KOPT-K1 (cell line): ENCODE data around the gene ELOVL6.
"Not testable (repeated sequence)": the region's sequence is repeated elsewhere in the genome, so short reads cannot be mapped to it uniquely, and the experiment has no call there.

Source experiments
- H3K27ac ChIP-seq: fragments of 200-600 bp; sonication (generic); 2 replicates; pipeline ENCODE4 v1.5.1; 2016; ENCODE audit warnings: antibody characterized with exemption, mild to moderate bottlenecking, low read depth, low read length; ENCODE audit not compliant: poor library complexity, severe bottlenecking
- H3K36me3 ChIP-seq: fragments of 200-600 bp; sonication (generic); 2 replicates; pipeline ENCODE4 v1.5.1; 2017; ENCODE audit warnings: antibody characterized with exemption, mild to moderate bottlenecking, low read length, moderate library complexity; ENCODE audit not compliant: insufficient read depth
- H3K9me3 ChIP-seq: fragments of 200-600 bp; sonication (generic); 2 replicates; pipeline ENCODE4 v1.5.1; 2017; ENCODE audit warnings: antibody characterized with exemption, low read length, mild to moderate bottlenecking; ENCODE audit not compliant: insufficient read depth, poor library complexity, severe bottlenecking

Gene ELOVL6

DNA sequence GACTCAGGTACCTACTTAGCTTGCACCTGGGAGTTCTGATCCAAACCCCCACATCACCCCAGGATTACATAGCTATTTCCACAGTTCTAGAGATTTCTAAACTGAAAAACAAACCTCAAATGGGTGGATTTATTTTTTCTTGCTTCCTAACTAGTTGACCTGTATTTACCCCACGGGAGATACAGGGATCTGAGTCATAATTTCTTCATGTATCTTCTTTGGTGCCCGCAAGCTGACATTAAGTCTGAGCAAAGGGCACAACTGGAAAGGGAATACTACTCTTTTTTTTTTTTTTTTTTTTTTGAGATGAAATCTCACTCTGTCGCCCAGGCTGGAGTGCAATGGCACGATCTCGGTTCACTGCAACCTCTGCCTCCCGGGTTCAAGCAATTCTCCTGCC, 10.0 kb upstream of the ELOVL6 start:
- Histone ChIP-seq H3K27ac (no peak overlapping the region), H3K9me3 (no peaks in the 10 kb centered on the region), H3K36me3 (no peaks in the 10 kb centered on the region)

GRCh38 chr4:110207233-110207632, 8.8 kb upstream of the ELOVL6 start:
- H3K27ac ChIP-seq, result no peak overlapping the region
- H3K36me3 ChIP-seq, result no peaks in the 10 kb centered on the region
- H3K9me3 ChIP-seq, result no peaks in the 10 kb centered on the region

- Histone ChIP-seq H3K9me3 (no peaks in the 10 kb centered on the region), H3K27ac (no peak overlapping the region), H3K36me3 (no peaks in the 10 kb centered on the region)
Measured at GRCh38 chr4:110202024-110202423, 3.6 kb upstream of the ELOVL6 start.

DNA sequence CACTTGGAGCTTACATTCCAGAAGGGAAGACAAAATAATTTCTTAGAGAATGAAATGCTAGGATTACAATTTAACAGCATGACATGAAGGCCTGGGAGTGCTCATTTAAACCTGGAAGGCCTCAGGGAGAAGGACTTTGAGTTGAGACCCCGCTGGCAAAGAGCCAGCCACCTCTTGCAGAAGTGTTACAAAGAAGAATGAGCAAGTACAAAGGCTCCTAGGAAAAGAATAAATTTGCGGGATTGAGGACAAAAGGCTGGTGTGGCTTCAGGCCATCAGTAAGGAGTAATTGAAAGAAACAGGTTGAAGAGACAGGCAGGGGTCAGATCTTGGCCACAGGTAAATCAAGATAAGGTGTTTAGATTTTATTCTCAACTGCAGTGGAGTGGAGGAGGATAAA, 3.1 kb upstream of the ELOVL6 start:
- Histone ChIP-seq H3K27ac (no peak overlapping the region), H3K9me3 (no peaks in the 10 kb centered on the region), H3K36me3 (no peaks in the 10 kb centered on the region)

DNA sequence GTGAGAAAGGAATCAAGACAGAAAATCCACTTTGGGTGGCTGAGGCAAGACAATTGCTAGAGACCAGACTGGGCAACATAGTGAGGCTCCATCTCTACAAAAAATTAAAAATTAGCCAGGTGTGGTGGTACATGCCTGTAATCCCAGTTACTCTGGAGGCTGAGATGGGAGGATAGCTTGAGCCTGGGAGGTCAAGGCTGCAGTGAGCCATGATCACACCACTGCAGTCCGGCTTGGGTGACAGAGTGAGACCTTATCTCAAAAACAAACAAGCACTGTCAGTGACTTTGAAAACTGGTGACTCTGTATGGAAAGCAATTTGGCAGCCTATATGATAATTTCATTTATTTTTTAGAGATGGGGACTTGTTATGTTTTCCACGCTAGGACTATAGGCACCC, 2.3 kb upstream of the ELOVL6 start:
- no peak overlapping the region for H3K27ac ChIP-seq
- no peaks in the 10 kb centered on the region for H3K36me3 ChIP-seq
- no peaks in the 10 kb centered on the region for H3K9me3 ChIP-seq

GRCh38 chr4:110198049-110198434, 373 bp downstream of the ELOVL6 start:
- Histone ChIP-seq H3K36me3 (no peaks in the 10 kb centered on the region), H3K27ac (peak overlapping the region; percentile 93), H3K9me3 (no peaks in the 10 kb centered on the region)

DNA sequence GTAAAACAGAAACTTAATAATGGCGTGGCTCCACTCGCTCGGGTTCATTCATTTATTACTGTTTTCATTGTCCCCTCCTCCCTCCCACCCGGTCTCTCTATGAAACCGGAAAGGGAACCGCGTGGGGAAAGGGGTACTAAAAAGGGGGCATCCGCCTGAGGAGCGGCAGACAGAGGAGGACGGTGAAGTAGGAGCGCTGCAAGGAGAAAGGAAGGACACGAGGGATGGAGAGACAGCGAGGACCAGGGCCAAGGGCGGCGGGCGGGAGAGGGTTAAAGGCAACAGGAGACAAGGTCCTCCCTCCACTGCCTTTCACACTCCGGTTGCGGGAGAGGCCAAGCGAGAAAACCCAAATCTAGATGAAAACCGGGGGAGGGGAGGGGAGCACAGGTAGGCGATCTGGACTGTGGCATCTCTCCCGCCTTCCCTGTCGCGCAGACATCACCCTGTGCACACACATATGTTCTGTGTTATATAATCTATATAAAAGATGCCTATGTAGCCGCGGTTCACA, 829 bp downstream of the ELOVL6 start:
- Histone ChIP-seq H3K9me3 (no peaks in the 10 kb centered on the region), H3K36me3 (no peaks in the 10 kb centered on the region), H3K27ac (peak overlapping the region; percentile 93)

GRCh38 chr4:110196871-110197528, 1.4 kb downstream of the ELOVL6 start:
- H3K27ac ChIP-seq, result peak overlapping the region; percentile 93
- H3K9me3 ChIP-seq, result no peaks in the 10 kb centered on the region
- no peaks in the 10 kb centered on the region for H3K36me3 ChIP-seq

GRCh38 chr4:110196206-110196870, 2.1 kb downstream of the ELOVL6 start:
- Histone ChIP-seq H3K36me3 (no peaks in the 10 kb centered on the region), H3K27ac (peak overlapping the region; percentile 93), H3K9me3 (no peaks in the 10 kb centered on the region)

- H3K9me3 ChIP-seq, result no peaks in the 10 kb centered on the region
- peak overlapping the region; percentile 93 for H3K27ac ChIP-seq
- H3K36me3 ChIP-seq, result no peaks in the 10 kb centered on the region
Measured at GRCh38 chr4:110195561-110196205, 2.7 kb downstream of the ELOVL6 start.

- H3K9me3 ChIP-seq, result no peaks in the 10 kb centered on the region
- H3K36me3 ChIP-seq, result no peaks in the 10 kb centered on the region
- peak overlapping the region; percentile 93 for H3K27ac ChIP-seq
Measured at GRCh38 chr4:110193822-110194761, 4.3 kb downstream of the ELOVL6 start.

- H3K36me3 ChIP-seq, H3K9me3 ChIP-seq: not testable (repeated sequence)
- peak overlapping the region; percentile 93 for H3K27ac ChIP-seq
Measured at GRCh38 chr4:110193287-110193686, 5.1 kb downstream of the ELOVL6 start.

DNA sequence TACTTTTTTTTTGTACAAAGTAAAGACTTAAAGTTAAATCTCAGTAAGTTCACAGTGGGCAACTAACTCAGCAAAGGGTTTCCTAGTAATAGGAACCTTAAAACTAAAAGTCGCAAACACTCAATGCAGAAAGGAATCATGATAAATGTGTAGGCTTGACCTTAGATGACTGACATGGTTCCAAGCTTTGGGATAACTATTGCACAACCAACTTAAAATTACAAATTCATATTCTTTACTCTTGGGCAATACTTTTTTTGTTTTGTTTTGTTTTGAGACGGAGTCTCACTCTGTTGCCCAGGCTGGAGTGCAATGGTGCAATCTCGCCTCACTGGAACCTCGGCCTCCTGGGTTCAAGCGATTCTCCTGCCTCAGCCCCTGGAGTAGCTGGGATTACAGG, 8.2 kb downstream of the ELOVL6 start:
- no peaks in the 10 kb centered on the region; the same call in 1 of the 2 replicates for H3K36me3 ChIP-seq
- no peak overlapping the region for H3K27ac ChIP-seq
- no peaks in the 10 kb centered on the region for H3K9me3 ChIP-seq

GRCh38 chr4:110188113-110188512, 10.3 kb downstream of the ELOVL6 start:
- Histone ChIP-seq H3K27ac (no peak overlapping the region), H3K36me3 (no peaks in the 10 kb centered on the region; the same call in 1 of the 2 replicates), H3K9me3 (no peaks in the 10 kb centered on the region)

DNA sequence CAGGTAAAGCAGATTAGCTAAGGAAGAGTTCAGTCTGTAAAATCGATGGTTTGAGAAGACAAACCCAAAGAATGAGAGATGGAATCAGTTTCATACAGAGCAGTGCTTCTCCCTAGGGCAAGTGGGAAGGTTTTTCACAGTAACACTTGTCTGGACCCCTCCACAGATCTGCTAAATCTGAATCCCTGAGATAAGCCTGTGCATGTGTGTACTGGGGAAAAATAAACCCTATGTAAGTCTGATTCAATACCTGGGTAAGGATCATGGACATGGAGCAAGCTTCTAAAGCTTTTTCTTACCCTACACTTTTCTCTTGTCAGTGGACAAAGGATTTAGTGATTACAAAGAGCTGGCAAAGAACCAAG, 13.6 kb downstream of the ELOVL6 start:
- no peaks in the 10 kb centered on the region for H3K9me3 ChIP-seq
- no peak overlapping the region for H3K27ac ChIP-seq
- no peaks in the 10 kb centered on the region; the same call in 1 of the 2 replicates for H3K36me3 ChIP-seq
